Cerebellar cortex (tissue), 1 donor: ENCODE data around the gene SEC61G.

ENCODE experiments used
- DNase-seq: peaks from one replicate; pipeline ENCODE4 v3.0.0-alpha.2; 2015; ENCODE audit warnings: low spot score

The SEC61G gene

GRCh38 chr7:54758702-54759592, at the start of gene SEC61G:
SEC61G (minus strand) TSS chr7:54759211; CDS start chr7:54757588, 1,623 bp downstream.
- DNase-seq, result peak; percentile 96

- DNase-seq, result no peak
Observed at GRCh38 chr7:54802841-54803240, 43.8 kb upstream of the SEC61G start.

- DNase-seq, result no peak
Observed at GRCh38 chr7:54802114-54802513, 43.1 kb upstream of the SEC61G start.

GRCh38 chr7:54799792-54800191, 40.8 kb upstream of the SEC61G start:
- no peak for DNase-seq

- no peak for DNase-seq
Observed at GRCh38 chr7:54798530-54798929, 39.5 kb upstream of the SEC61G start.

- DNase-seq, result no peak
Observed at GRCh38 chr7:54796853-54797252, 37.8 kb upstream of the SEC61G start.

- DNase-seq, result no peak
Observed at GRCh38 chr7:54796150-54796549, 37.1 kb upstream of the SEC61G start.

- no peak for DNase-seq
Observed at GRCh38 chr7:54792383-54792782, 33.4 kb upstream of the SEC61G start.

GRCh38 chr7:54788664-54789063, 29.7 kb upstream of the SEC61G start:
- peak; percentile 32 for DNase-seq

- DNase-seq, result no peak
Observed at GRCh38 chr7:54785261-54785660, 26.2 kb upstream of the SEC61G start.

GRCh38 chr7:54783952-54784351, 24.9 kb upstream of the SEC61G start:
- no peak for DNase-seq

- no peak for DNase-seq
Observed at GRCh38 chr7:54782829-54783228, 23.8 kb upstream of the SEC61G start.

- no peak for DNase-seq
Observed at GRCh38 chr7:54782314-54782713, 23.3 kb upstream of the SEC61G start.

GRCh38 chr7:54781134-54781920, 22.3 kb upstream of the SEC61G start:
- DNase-seq, result no peak

GRCh38 chr7:54780490-54780889, 21.5 kb upstream of the SEC61G start:
- no peak for DNase-seq

- no peak for DNase-seq
Observed at GRCh38 chr7:54778696-54779540, 19.9 kb upstream of the SEC61G start.

GRCh38 chr7:54778166-54778565, 19.2 kb upstream of the SEC61G start:
- DNase-seq, result no peak

- DNase-seq, result no peak
Observed at GRCh38 chr7:54774785-54775740, 16.1 kb upstream of the SEC61G start.

GRCh38 chr7:54773472-54774399, 14.7 kb upstream of the SEC61G start:
- peak; percentile 79 for DNase-seq

GRCh38 chr7:54769203-54769602, 10.2 kb upstream of the SEC61G start:
- DNase-seq, result no peak
